T-cell (primary cell): Measurements from ENCODE around the gene LDB2. TPM values are rescaled to one million over a fixed set of nuclear protein-coding genes. Genes with fewer than 3 reads are reported as not detected.

Source experiments
- ATAC-seq, 4 experiments: fragments of 200-7000 bp in 3 of 4; fragments of 150-1000 bp in 1 of 4; cut with Tn5 transposase; replicated peaks in 1 of 4; 1 replicate in 3 of 4; 2 replicates in 1 of 4; pipeline ENCODE4 v1.10.0; 2021; ENCODE audit warnings: moderate library complexity in 3 of 4, mild to moderate bottlenecking in 2 of 4, moderate number of reproducible peaks in 1 of 4
- CTCF ChIA-PET, 2 donors: fragments of 300-600 bp; sonication (Branson Sonifier 250); formaldehyde crosslinking; loops; one replicate each; lab custom pipeline; 2022; ENCODE audit warnings: antibody characterized with exemption in 2 of 2; lab: Charles Lee
- POLR2A ChIA-PET, 2 donors: fragments of 300-600 bp; sonication (Branson Sonifier 250); formaldehyde crosslinking; loops; one replicate each; lab custom pipeline; 2022; ENCODE audit warnings: antibody characterized with exemption in 2 of 2; lab: Charles Lee
- DNase-seq, 35 experiments: peaks; one replicate each; pipeline versions ENCODE4 v3.0.0 to v3.0.0-alpha.2; 2013 to 2023
- H3K27ac ChIP-seq: one replicate; pipeline ENCODE4 v1.5.1; 2013; ENCODE audit warnings: low read length
- H3K27me3 ChIP-seq, 2 experiments: replicated peaks in 1 of 2; 1 replicate in 1 of 2; 2 replicates in 1 of 2; pipeline versions ENCODE4 v1.6.1 to v1.7.0; 2013; ENCODE audit warnings: low read length in 1 of 2, mixed read lengths in 1 of 2; ENCODE audit not compliant: control insufficient read depth in 2 of 2, insufficient read depth in 2 of 2; ENCODE audit errors: extremely low read depth in 1 of 2
- H3K36me3 ChIP-seq, 2 donors: 1 replicate in 1 of 2; 2 replicates in 1 of 2; pipeline versions ENCODE4 v1.6.1 to v1.7.0; 2013; ENCODE audit warnings: low read length in 1 of 2; ENCODE audit not compliant: control insufficient read depth in 2 of 2, insufficient read depth in 1 of 2; ENCODE audit errors: extremely low read depth in 1 of 2
- H3K4me1 ChIP-seq, 2 experiments: 1 replicate in 1 of 2; 2 replicates in 1 of 2; pipeline versions ENCODE4 v1.6.1 to v1.7.0; 2013; ENCODE audit warnings: low read length in 2 of 2, mixed read lengths in 1 of 2; ENCODE audit not compliant: insufficient read depth in 2 of 2, control insufficient read depth in 1 of 2; ENCODE audit errors: extremely low read depth in 1 of 2
- H3K4me3 ChIP-seq, 2 donors: 1 replicate in 1 of 2; 2 replicates in 1 of 2; pipeline versions ENCODE4 v1.5.1 to v1.7.0; 2013; ENCODE audit warnings: mild to moderate bottlenecking in 2 of 2, low read length in 1 of 2, moderate library complexity in 1 of 2; ENCODE audit not compliant: control insufficient read depth in 1 of 2; ENCODE audit errors: extremely low read depth in 1 of 2
- H3K9me3 ChIP-seq: 2 replicates; pipeline ENCODE4 v1.7.0; 2013
- H3K27ac Mint-ChIP-seq, 2 donors: one replicate each; pipeline ENCODE4 v1.8.0; 2020 to 2021; ENCODE audit warnings: mild to moderate bottlenecking in 2 of 2, mixed read lengths in 2 of 2
- H3K27me3 Mint-ChIP-seq, 2 donors: one replicate each; pipeline ENCODE4 v1.8.0; 2021 to 2022; ENCODE audit warnings: mixed read lengths in 2 of 2
- H3K36me3 Mint-ChIP-seq: one replicate; pipeline ENCODE4 v1.8.0; 2021; ENCODE audit warnings: mixed read lengths
- H3K4me1 Mint-ChIP-seq, 3 donors: one replicate each; pipeline ENCODE4 v1.8.0; 2020 to 2022; ENCODE audit warnings: mixed read lengths in 3 of 3, mild to moderate bottlenecking in 1 of 3
- H3K4me3 Mint-ChIP-seq, 3 donors: one replicate each; pipeline ENCODE4 v1.8.0; 2020 to 2022; ENCODE audit warnings: mild to moderate bottlenecking in 3 of 3, mixed read lengths in 3 of 3, moderate library complexity in 3 of 3
- H3K9me3 Mint-ChIP-seq, 3 donors: one replicate each; pipeline ENCODE4 v1.8.0; 2020 to 2022; ENCODE audit warnings: mixed read lengths in 3 of 3
- WGBS: methylation state at CpG from one replicate; pipeline ENCODE4 v1.1.5; 2013; ENCODE audit warnings: missing lambda C conversion rate; ENCODE audit not compliant: insufficient coverage; 5-methylcytosine and 5-hydroxymethylcytosine counted together
- total RNA-seq, 35 experiments: library from RNA in 6 of 35; stranded (reverse) in 6 of 35; fragments of 120-200 nt in 1 of 35; gene quantifications; one replicate each; pipeline versions ENCODE4 v1.2.1 to v1.2.4 and lab custom pipeline; 2013 to 2026

Gene LDB2
- total RNA-seq, 5 donors from 2014 or later (not counting 1 experiment from before 2014, with no cell fraction given) = 0.15 to 0.82 (median 0.39) TPM; not detected in 2

- Histone ChIP-seq H3K9me3 (no peaks in the 10 kb centered on the region), H3K4me3 (no peak overlapping the region), H3K36me3 (no peaks in the 10 kb centered on the region), H3K27me3 (no peaks in the 10 kb centered on the region), H3K4me1 (no peaks in the 10 kb centered on the region), H3K27ac (no peak overlapping the region)
- no peaks in the 10 kb centered on the region for H3K4me1 Mint-ChIP-seq
- ATAC-seq = no peak
- ChIA-PET CTCF (no interaction called here), POLR2A (no interaction called here)
- H3K36me3 Mint-ChIP-seq = no peaks in the 10 kb centered on the region
- H3K4me3 Mint-ChIP-seq = no peak overlapping the region
- peaks cover 5 to 18% (median 9%) of the 10 kb centered on the region in 3 donors for H3K9me3 Mint-ChIP-seq
- no peak overlapping the region for H3K27ac Mint-ChIP-seq
- WGBS = no CpG with 5 or more reads among the region's 2 CpGs
- peaks cover 7 to 10% of the 10 kb centered on the region in 2 donors for H3K27me3 Mint-ChIP-seq
- no peak for DNase-seq
Observed at GRCh38 chr4:16467061-16467460, 431.4 kb downstream of the LDB2 start.

- Histone ChIP-seq H3K27ac (no peak overlapping the region), H3K27me3 (no peaks in the 10 kb centered on the region), H3K4me1 (no peaks in the 10 kb centered on the region), H3K4me3 (no peak overlapping the region), H3K9me3 (no peaks in the 10 kb centered on the region), H3K36me3 (no peaks in the 10 kb centered on the region)
- H3K9me3 Mint-ChIP-seq = peaks cover 5 to 16% (median 9%) of the 10 kb centered on the region in 3 donors
- WGBS = no CpG with 5 or more reads among the region's 1 CpG
- no peak overlapping the region for H3K4me3 Mint-ChIP-seq
- DNase-seq (no peak), ATAC-seq (no peak)
- H3K27me3 Mint-ChIP-seq = peaks cover 7 to 10% of the 10 kb centered on the region in 2 donors
- no peaks in the 10 kb centered on the region for H3K4me1 Mint-ChIP-seq
- H3K27ac Mint-ChIP-seq = no peak overlapping the region
- H3K36me3 Mint-ChIP-seq = no peaks in the 10 kb centered on the region
- ChIA-PET CTCF (no interaction called here), POLR2A (no interaction called here)
Observed at GRCh38 chr4:16466581-16466980, 431.9 kb downstream of the LDB2 start.

GRCh38 chr4:16464651-16465050 lies 433.8 kb downstream of the LDB2 start:
- H3K4me3 Mint-ChIP-seq = no peak overlapping the region
- no peaks in the 10 kb centered on the region for H3K27me3 ChIP-seq
- H3K9me3 ChIP-seq = no peaks in the 10 kb centered on the region
- no peak overlapping the region for H3K27ac ChIP-seq
- H3K36me3 Mint-ChIP-seq = no peaks in the 10 kb centered on the region
- H3K27me3 Mint-ChIP-seq = peaks cover 7 to 10% of the 10 kb centered on the region in 2 donors
- no peaks in the 10 kb centered on the region for H3K36me3 ChIP-seq
- H3K4me1 Mint-ChIP-seq = no peaks in the 10 kb centered on the region
- ChIA-PET POLR2A (no interaction called here), CTCF (no interaction called here)
- ATAC-seq (no peak), DNase-seq (no peak)
- no peak overlapping the region for H3K27ac Mint-ChIP-seq
- H3K4me1 ChIP-seq = no peaks in the 10 kb centered on the region
- H3K9me3 Mint-ChIP-seq = peaks cover 0 to 13% (median 9%) of the 10 kb centered on the region in 3 donors
- no peak overlapping the region for H3K4me3 ChIP-seq
- no CpG with 5 or more reads among the region's 2 CpGs for WGBS

- Mint-ChIP-seq H3K27me3 (peaks cover 7 to 13% of the 10 kb centered on the region in 2 donors), H3K4me3 (no peak overlapping the region), H3K27ac (no peak overlapping the region), H3K9me3 (peaks cover 0 to 5% (median 0%) of the 10 kb centered on the region in 3 donors), H3K4me1 (no peaks in the 10 kb centered on the region), H3K36me3 (no peaks in the 10 kb centered on the region)
- Histone ChIP-seq H3K4me1 (no peaks in the 10 kb centered on the region), H3K27me3 (no peaks in the 10 kb centered on the region), H3K9me3 (no peaks in the 10 kb centered on the region), H3K36me3 (no peaks in the 10 kb centered on the region), H3K4me3 (no peak overlapping the region), H3K27ac (no peak overlapping the region)
- DNase-seq (no peak), ATAC-seq (no peak)
- POLR2A ChIA-PET = no interaction called here
- CTCF ChIA-PET = no interaction called here
- 87% methylated on average over 2 of the region's 3 CpGs for WGBS
Observed at GRCh38 chr4:16462656-16463055, 435.8 kb downstream of the LDB2 start.

GRCh38 chr4:16461362-16461761 lies 437.1 kb downstream of the LDB2 start:
- Mint-ChIP-seq H3K4me1 (no peaks in the 10 kb centered on the region), H3K27ac (no peak overlapping the region), H3K9me3 (peaks cover 0 to 5% (median 0%) of the 10 kb centered on the region in 3 donors), H3K27me3 (peaks cover 7 to 13% of the 10 kb centered on the region in 2 donors), H3K36me3 (no peaks in the 10 kb centered on the region), H3K4me3 (no peak overlapping the region)
- no peak for ATAC-seq
- WGBS = 94% methylated on average over 1 of the region's 1 CpG
- H3K27me3 ChIP-seq = no peaks in the 10 kb centered on the region
- no peaks in the 10 kb centered on the region for H3K9me3 ChIP-seq
- DNase-seq = no peak
- POLR2A ChIA-PET = no interaction called here
- no peaks in the 10 kb centered on the region for H3K4me1 ChIP-seq
- no peak overlapping the region for H3K27ac ChIP-seq
- CTCF ChIA-PET = no interaction called here
- no peak overlapping the region for H3K4me3 ChIP-seq
- no peaks in the 10 kb centered on the region for H3K36me3 ChIP-seq

- Histone ChIP-seq H3K27ac (no peak overlapping the region), H3K27me3 (no peaks in the 10 kb centered on the region), H3K4me1 (no peaks in the 10 kb centered on the region), H3K9me3 (no peaks in the 10 kb centered on the region), H3K36me3 (no peaks in the 10 kb centered on the region), H3K4me3 (no peak overlapping the region)
- peaks cover 5 to 10% of the 10 kb centered on the region in 2 donors for H3K27me3 Mint-ChIP-seq
- no peaks in the 10 kb centered on the region for H3K4me1 Mint-ChIP-seq
- ATAC-seq (no peak), DNase-seq (no peak)
- no peak overlapping the region for H3K4me3 Mint-ChIP-seq
- peaks cover 0 to 5% (median 0%) of the 10 kb centered on the region in 3 donors for H3K9me3 Mint-ChIP-seq
- H3K36me3 Mint-ChIP-seq = no peaks in the 10 kb centered on the region
- POLR2A ChIA-PET = no interaction called here
- no peak overlapping the region for H3K27ac Mint-ChIP-seq
- CTCF ChIA-PET = no interaction called here
- WGBS = 92% methylated on average over 3 of the region's 4 CpGs
Observed at GRCh38 chr4:16457944-16458343, 440.5 kb downstream of the LDB2 start.
